K562 (cell line): ENCODE measurements around the gene SLC5A11. TPM values are rescaled to one million over a fixed set of nuclear protein-coding genes. Genes with fewer than 3 reads are reported as not detected.

Source experiments
- ATAC-seq: fragments of 200-7000 bp; cut with Tn5 transposase; 3 replicates; pipeline ENCODE4 v1.9.1; 2020; ENCODE audit warnings: moderate library complexity
- BruUV-seq: library from RNA; stranded (reverse); fragments of 400-500 nt; replicated peaks from 2 replicates; lab custom pipeline; 2021; lab: Mats Ljungman, UMichigan
- CTCF ChIA-PET: fragments of 300-600 bp; formaldehyde crosslinking; extraction: SDS; loops from one replicate; lab custom pipeline; 2021; ENCODE audit warnings: low intra/inter-chr PET ratio; lab: Yijun Ruan, JAX
- POLR2A ChIA-PET: fragments of 300-600, 350-650 bp; sonication (Branson Sonifier 250); formaldehyde crosslinking; extraction: SDS; loops from one replicate; lab custom pipeline; 2021; ENCODE audit warnings: antibody characterized with exemption, inconsistent platforms; lab: Yijun Ruan, JAX
- DNase-seq, 4 experiments: peaks; one replicate each; pipeline versions ENCODE4 v3.0.0 to v3.0.0-alpha.2; 2011 to 2018; ENCODE audit warnings: low spot score in 3 of 4, mixed read lengths in 3 of 4; ENCODE audit errors: extremely low read depth in 1 of 4
- FAIRE-seq: peaks from 2 replicates; lab custom pipeline; 2011; peaks lifted over from hg19 to GRCh38; lab: Jason Lieb, UNC
- H2AFZ ChIP-seq: 2 replicates; pipeline ENCODE4 v1.6.0; 2011; ENCODE audit warnings: low read depth, low read length, control low read depth, inconsistent platforms
- H3K27ac ChIP-seq: fragments of 200-600 bp; 3 replicates; pipeline ENCODE4 v1.8.0; 2011; ENCODE audit warnings: low read depth, mild to moderate bottlenecking, control low read depth, inconsistent platforms, low read length, moderate library complexity, mixed read lengths; ENCODE audit errors: extremely low read depth
- H3K27me3 ChIP-seq, 2 experiments: fragments of 300-600 bp in 1 of 2; 2 replicates in 1 of 2; 3 replicates in 1 of 2; pipeline versions ENCODE4 v1.6.0 to v1.8.0; 2011; ENCODE audit warnings: inconsistent platforms in 2 of 2, low read length in 2 of 2, mild to moderate bottlenecking in 1 of 2, mixed read lengths in 1 of 2, moderate library complexity in 1 of 2; ENCODE audit not compliant: control insufficient read depth in 2 of 2, insufficient read depth in 2 of 2
- H3K36me3 ChIP-seq: fragments of 300-600 bp; 3 replicates; pipeline ENCODE4 v1.8.0; 2011; ENCODE audit warnings: mild to moderate bottlenecking, low read length, inconsistent platforms; ENCODE audit not compliant: control insufficient read depth, insufficient read depth
- H3K4me1 ChIP-seq, 2 experiments: fragments of 200-600 bp in 1 of 2; replicated peaks in 1 of 2; 2 replicates in 1 of 2; 3 replicates in 1 of 2; pipeline versions ENCODE4 v1.5.1 to v1.8.0; 2011; ENCODE audit warnings: inconsistent platforms in 2 of 2, low read length in 2 of 2, mild to moderate bottlenecking in 1 of 2, mixed read lengths in 1 of 2, moderate library complexity in 1 of 2; ENCODE audit not compliant: control insufficient read depth in 2 of 2, insufficient read depth in 2 of 2
- H3K4me2 ChIP-seq: 2 replicates; pipeline ENCODE4 v1.6.1; 2011; ENCODE audit warnings: low read length, control low read depth, inconsistent platforms, mixed read lengths; ENCODE audit not compliant: insufficient read depth
- H3K4me3 ChIP-seq: fragments of 200-600 bp; sonication (generic), shearing (Covaris generic); 2 replicates; pipeline ENCODE4 v1.5.1; 2016; ENCODE audit warnings: control low read depth, inconsistent platforms
- H3K79me2 ChIP-seq: fragments of 200-600 bp; 3 replicates; pipeline ENCODE4 v1.8.0; 2011; ENCODE audit warnings: low read length, inconsistent platforms; ENCODE audit not compliant: control insufficient read depth, insufficient read depth
- H3K9ac ChIP-seq, 2 experiments: 2 replicates each; pipeline versions ENCODE4 v1.6.0 to v1.6.1; 2011; ENCODE audit warnings: low read depth in 2 of 2, low read length in 2 of 2, control low read depth in 1 of 2, inconsistent platforms in 1 of 2, mild to moderate bottlenecking in 1 of 2, mixed read lengths in 1 of 2; ENCODE audit not compliant: insufficient read depth in 1 of 2
- H3K9me1 ChIP-seq: one replicate; pipeline ENCODE4 v1.6.0; 2011; ENCODE audit warnings: inconsistent platforms, mild to moderate bottlenecking, low read length, moderate library complexity; ENCODE audit not compliant: control insufficient read depth, insufficient read depth
- H3K9me3 ChIP-seq: replicated peaks from 2 replicates; pipeline ENCODE4 v1.5.1; 2011; ENCODE audit warnings: low read depth, low read length, inconsistent platforms; ENCODE audit not compliant: control insufficient read depth, insufficient read depth
- H4K20me1 ChIP-seq: replicated peaks from 2 replicates; pipeline ENCODE4 v1.6.1; 2011; ENCODE audit warnings: low read length, inconsistent platforms, mixed read lengths; ENCODE audit not compliant: control insufficient read depth, insufficient read depth
- ARNT ChIP-seq, 2 experiments: fragments of 450-650 bp; IDR thresholded peaks; 2 replicates each; pipeline ENCODE4 v1.6.1; 2016; ENCODE audit warnings: mild to moderate bottlenecking in 1 of 2
- CREBBP ChIP-seq: IDR thresholded peaks from one replicate; pipeline ENCODE4 v1.6.1; 2012; ENCODE audit warnings: low read depth, mild to moderate bottlenecking, control low read depth, inconsistent platforms, low read length
- ELF1 ChIP-seq: fragments of 200-800 bp; sonication (Bioruptor generic); IDR thresholded peaks from 2 replicates; pipeline ENCODE4 v1.6.1; 2016; ENCODE audit warnings: missing genetic modification characterization, missing compliant biosample characterization
- EP400 ChIP-seq: fragments of 450-650 bp; IDR thresholded peaks from 2 replicates; pipeline ENCODE4 v1.6.1; 2017; ENCODE audit warnings: antibody characterized with exemption, mild to moderate bottlenecking, moderate library complexity
- GTF2A2 ChIP-seq: IDR thresholded peaks from 2 replicates; pipeline ENCODE4 v1.6.1; 2016; ENCODE audit warnings: mild to moderate bottlenecking, missing genetic modification characterization, missing compliant biosample characterization
- HINFP ChIP-seq: fragments of 450-650 bp; conservative IDR thresholded peaks from 2 replicates; pipeline ENCODE4 v1.6.1; 2016; ENCODE audit warnings: missing genetic modification characterization, low read depth, mild to moderate bottlenecking, control low read depth, missing compliant biosample characterization
- IFI16 ChIP-seq: fragments of 250-450 bp; sonication (Bioruptor Pico); IDR thresholded peaks from 2 replicates; pipeline ENCODE4 v2.1.2; 2022; ENCODE audit warnings: mild to moderate bottlenecking, inconsistent platforms
- MAFK ChIP-seq: IDR thresholded peaks from 2 replicates; pipeline ENCODE4 v1.6.1; 2011; ENCODE audit warnings: low read length, improper control_type of control experiment
- MCM5 ChIP-seq: fragments of 450-650 bp; IDR thresholded peaks from 2 replicates; pipeline ENCODE4 v1.6.1; 2016; ENCODE audit warnings: low read depth
- RBM25 ChIP-seq: fragments of 200-400 bp; formaldehyde crosslinking; IDR thresholded peaks from 2 replicates; pipeline ENCODE4 v1.6.1; 2018; ENCODE audit warnings: low read length, low read depth, moderate library complexity; ENCODE audit not compliant: severe bottlenecking
- TBP ChIP-seq: optimal IDR thresholded peaks from 2 replicates; pipeline ENCODE3; 2011; ENCODE audit warnings: low read depth, low read length, improper control_type of control experiment
- ZNF395 ChIP-seq: fragments of 200-800 bp; sonication (Bioruptor generic); IDR thresholded peaks from 2 replicates; pipeline ENCODE4 v1.6.1; 2017; ENCODE audit warnings: missing genetic modification characterization, missing compliant biosample characterization
- ZNF785 ChIP-seq: fragments of 250-450 bp; sonication (Bioruptor Pico); IDR thresholded peaks from 2 replicates; pipeline ENCODE4 v1.4.0; 2020; ENCODE audit warnings: mild to moderate bottlenecking
- WGBS: fragments of 100-300 bp; shearing (Covaris generic); methylation state at CpG from one replicate; pipeline ENCODE4 v1.1.6; 2016; ENCODE audit warnings: low coverage, mixed read lengths; ENCODE audit not compliant: insufficient coverage; ENCODE audit errors: missing lambda C conversion rate; 5-methylcytosine and 5-hydroxymethylcytosine counted together
- in situ Hi-C: fragments of 300-500 bp; cut with MboI; formaldehyde crosslinking; loops from 4 replicates; pipeline ENCODE4 v1.15.0; 2018; ENCODE audit warnings: inconsistent platforms, mixed read lengths
- intact Hi-C: fragments of 100-400 bp; cut with micrococcal nuclease; formaldehyde crosslinking; loops from 2 replicates; pipeline ENCODE4 v1.14.2; 2022
- polyA plus RNA-seq, 8 experiments: library from polyadenylated mRNA; depleted of rRNA in 4 of 8; stranded (reverse) in 5 of 8; unstranded in 3 of 8; fragments of >200 nt; fragmentation: Nextera tagmentation in 2 of 8; fragmentation: Illumina TruSeq in 1 of 8; extraction: Ambion mirVana in 2 of 8; extraction: Trizol in 1 of 8; gene quantifications; 2 replicates each; pipeline versions ENCODE4 v1.2.1 to v1.2.3, GENCODE V29; 2011 to 2014; ENCODE audit warnings: inconsistent platforms in 1 of 8, missing spikeins in 1 of 8
- total RNA-seq, 7 experiments: library from RNA; depleted of rRNA in 6 of 7; stranded (reverse); fragments of >200 nt in 6 of 7; fragmentation: Illumina TruSeq in 2 of 7; extraction: Trizol in 2 of 7; gene quantifications; 2 replicates each; pipeline versions ENCODE4 v1.2.1 to v1.2.3, GENCODE V29; 2011 to 2021; ENCODE audit warnings: low replicate concordance in 1 of 7

The SLC5A11 gene
- total and polyA plus RNA-seq, 9 of the 15 experiments (the other 6 are each of a cell fraction or from before 2014, with no cell fraction given), result 0.04 to 0.25 (median 0.11) TPM; not detected in 3

GRCh38 chr16:24863582-24864437, 18.0 kb downstream of the SLC5A11 start:
- no TSS peak for BruUV-seq
- WGBS, result 19% methylated on average over 3 of the region's 3 CpGs
- H3K79me2 ChIP-seq, result no peaks in the 10 kb centered on the region
- H3K27ac ChIP-seq, result no peak overlapping the region
- no peaks in the 10 kb centered on the region for H3K4me1 ChIP-seq
- POLR2A ChIA-PET, result no interaction called here
- no peak overlapping the region for H3K4me2 ChIP-seq
- FAIRE-seq, result no peak
- ATAC-seq, result no peak
- TF ChIP-seq HINFP (tag) (no peak), MCM5 (no peak), ZNF785 (CRISPR knock-in tag) (no peak), ELF1 (tag) (no peak), TBP (no peak), RBM25 (no peak), CREBBP (no peak), GTF2A2 (no peak), MAFK (no peak), ARNT (IDR thresholded peaks at IDR 0.05) (no peak), IFI16 (CRISPR knock-in tag) (no peak), EP400 (no peak), ZNF395 (CRISPR knock-in tag) (no peak)
- H3K4me3 ChIP-seq, result no peak overlapping the region
- H3K9me3 ChIP-seq, result no peaks in the 10 kb centered on the region
- H3K36me3 ChIP-seq, result no peaks in the 10 kb centered on the region
- CTCF ChIA-PET, result no interaction called here
- in situ Hi-C loops (no loop called here), intact Hi-C loops (no loop called here)
- H3K9ac ChIP-seq, result no peak overlapping the region
- H4K20me1 ChIP-seq, result no peaks in the 10 kb centered on the region
- H3K9me1 ChIP-seq, result no peaks in the 10 kb centered on the region
- DNase-seq, result no peak
- no peak overlapping the region for H2AFZ ChIP-seq
- peaks cover under 1 to 4% of the 10 kb centered on the region in 2 experiments; a peak in 2 of 5 replicates for H3K27me3 ChIP-seq
